GM12891 (cell line): ENCODE results near the gene MCAT.

Source experiments
- PAX5 ChIP-seq: IDR thresholded peaks from 2 replicates; pipeline ENCODE4 v1.6.1; 2011; ENCODE audit warnings: low read length, moderate library complexity, mild to moderate bottlenecking; ENCODE audit not compliant: insufficient read depth, severe bottlenecking
- POLR2A ChIP-seq: IDR thresholded peaks from 2 replicates; pipeline ENCODE4 v1.6.1; 2011; ENCODE audit warnings: low read depth, low read length, control low read depth
- POLR2AphosphoS5 ChIP-seq: IDR thresholded peaks from 2 replicates; pipeline ENCODE4 v1.6.1; 2011; ENCODE audit warnings: low read depth, low read length, control low read depth
- POU2F2 ChIP-seq: IDR thresholded peaks from 2 replicates; pipeline ENCODE4 v1.6.1; 2011; ENCODE audit warnings: low read depth, mild to moderate bottlenecking, control low read depth, low read length, moderate library complexity
- SPI1 ChIP-seq: IDR thresholded peaks from 2 replicates; pipeline ENCODE4 v1.6.1; 2011; ENCODE audit warnings: low read depth, low read length, control low read depth
- TAF1 ChIP-seq: IDR thresholded peaks from 2 replicates; pipeline ENCODE4 v1.6.1; 2011; ENCODE audit warnings: low read depth, low read length, control low read depth

DNA sequence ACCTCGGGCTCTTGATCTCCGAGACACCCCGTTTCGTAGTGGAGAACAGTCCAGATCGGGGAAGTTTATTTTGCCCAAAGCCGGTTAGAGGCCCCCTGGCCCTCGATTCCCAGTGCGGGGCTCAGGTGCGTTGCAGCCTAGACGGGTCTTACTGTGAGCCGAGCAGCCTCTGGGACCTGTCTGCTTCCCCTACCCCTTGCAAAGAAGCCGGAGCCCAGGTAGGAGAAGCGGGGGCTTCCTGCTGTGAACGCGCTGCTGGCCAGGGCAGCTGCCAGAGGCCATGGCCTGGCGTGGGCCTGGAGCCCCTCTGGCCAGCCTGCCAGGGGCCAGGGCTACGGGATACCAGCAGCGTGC, 8.8 kb upstream of the MCAT start:
- no peak for TF ChIP-seq POLR2AphosphoS5
- no peak for TF ChIP-seq POLR2A
- no peak for TF ChIP-seq SPI1
- no peak for TF ChIP-seq TAF1
- no peak for TF ChIP-seq PAX5
- TF ChIP-seq POU2F2, result no peak
